Limb (tissue), 2 donors: Measurements from ENCODE around the gene SNX27.
"Not testable (repeated sequence)": the region's sequence is repeated elsewhere in the genome, so short reads cannot be mapped to it uniquely, and the experiment has no call there.

Experiments
- DNase-seq, 2 donors: peaks; one replicate each; pipeline ENCODE4 v3.0.0-alpha.2; 2016; ENCODE audit errors: extremely low spot score in 2 of 2

SNX27 gene

DNA sequence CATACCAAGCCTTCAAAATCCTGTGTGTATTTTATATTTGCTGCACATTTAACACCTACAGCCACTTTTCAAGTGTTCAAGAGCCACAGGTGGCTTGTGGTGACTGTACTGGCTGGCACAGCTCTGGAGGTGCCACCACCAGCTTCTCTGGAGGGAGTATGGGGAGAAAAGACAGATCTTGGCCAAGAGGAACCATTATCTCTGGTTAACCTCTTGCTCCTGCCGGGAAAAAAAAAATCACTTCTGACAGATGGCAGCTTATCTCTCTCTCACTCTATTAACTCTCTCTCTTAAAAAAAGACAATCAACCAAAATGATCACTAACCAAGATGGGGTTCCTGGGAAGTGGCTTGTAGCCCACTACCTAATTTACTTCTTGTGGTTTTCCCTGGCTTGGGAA is 108.3 kb downstream of the SNX27 start:
- DNase-seq: no peak

DNA sequence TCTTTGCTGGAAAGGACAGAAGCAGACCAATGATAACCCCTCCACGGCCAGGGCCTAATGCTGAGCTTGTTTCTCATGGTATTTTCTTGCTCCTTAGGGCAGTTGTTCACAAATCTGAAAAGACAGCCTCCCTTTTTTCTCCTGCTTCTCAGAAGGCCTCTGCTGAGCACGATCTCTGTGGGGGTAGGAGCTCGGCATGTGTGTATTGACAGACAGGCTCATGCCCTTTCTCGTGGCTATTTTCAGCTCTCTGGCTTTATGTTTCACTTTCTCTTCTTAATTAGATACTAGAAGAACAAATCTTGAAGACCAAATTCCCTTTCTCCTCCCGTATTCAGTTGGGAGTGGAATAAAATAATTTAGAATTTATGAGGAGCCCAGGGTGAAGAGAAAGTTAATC is 108.7 kb downstream of the SNX27 start:
- DNase-seq: no peak

DNA sequence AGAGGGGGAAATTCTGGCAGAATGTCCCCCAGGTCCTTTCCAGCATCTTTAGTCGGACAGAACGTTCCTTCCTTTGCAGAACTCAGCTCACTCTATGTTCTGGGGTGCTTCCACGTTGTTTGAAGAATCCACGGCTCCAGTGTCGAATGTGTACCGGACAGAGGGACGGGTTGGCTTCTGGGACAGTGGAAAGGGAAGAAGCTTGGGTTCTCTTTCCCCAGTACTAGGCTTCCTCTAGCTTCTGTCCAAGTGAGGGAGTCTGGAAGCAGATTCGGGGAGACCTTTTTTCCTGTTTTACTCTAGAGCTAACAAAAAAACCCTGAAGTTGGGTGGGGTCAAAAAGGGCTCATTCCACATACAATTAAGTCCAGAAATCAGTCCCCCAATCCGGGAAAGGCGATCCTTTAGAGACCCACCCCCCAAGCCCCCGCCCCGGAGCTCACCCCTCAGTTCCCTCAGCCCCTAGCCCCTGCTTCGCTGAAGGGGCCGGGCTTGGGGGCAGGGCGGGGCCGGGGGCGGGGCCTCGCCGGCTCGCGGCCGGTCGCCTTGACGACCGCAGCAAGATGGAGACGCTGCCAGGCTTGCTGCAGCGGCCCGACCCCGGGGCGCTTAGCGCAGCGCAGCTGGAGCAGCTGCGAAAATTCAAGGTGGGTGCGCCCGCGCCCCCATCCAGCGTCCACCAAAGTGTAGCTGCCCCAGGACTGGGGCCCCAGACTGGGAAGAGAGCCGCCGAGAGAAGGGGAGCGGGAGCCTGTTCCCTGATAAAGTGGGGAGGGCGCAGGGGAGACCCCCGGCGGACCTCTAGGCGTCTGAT is 109.3 kb downstream of the SNX27 start, which contains the start of gene RIIAD1:
RIIAD1 (plus strand) TSS at position 549 of the 814 bp plus-strand sequence; CDS start at position 564, 15 bp downstream.
- DNase-seq: peak; percentile 21 to 76

DNA sequence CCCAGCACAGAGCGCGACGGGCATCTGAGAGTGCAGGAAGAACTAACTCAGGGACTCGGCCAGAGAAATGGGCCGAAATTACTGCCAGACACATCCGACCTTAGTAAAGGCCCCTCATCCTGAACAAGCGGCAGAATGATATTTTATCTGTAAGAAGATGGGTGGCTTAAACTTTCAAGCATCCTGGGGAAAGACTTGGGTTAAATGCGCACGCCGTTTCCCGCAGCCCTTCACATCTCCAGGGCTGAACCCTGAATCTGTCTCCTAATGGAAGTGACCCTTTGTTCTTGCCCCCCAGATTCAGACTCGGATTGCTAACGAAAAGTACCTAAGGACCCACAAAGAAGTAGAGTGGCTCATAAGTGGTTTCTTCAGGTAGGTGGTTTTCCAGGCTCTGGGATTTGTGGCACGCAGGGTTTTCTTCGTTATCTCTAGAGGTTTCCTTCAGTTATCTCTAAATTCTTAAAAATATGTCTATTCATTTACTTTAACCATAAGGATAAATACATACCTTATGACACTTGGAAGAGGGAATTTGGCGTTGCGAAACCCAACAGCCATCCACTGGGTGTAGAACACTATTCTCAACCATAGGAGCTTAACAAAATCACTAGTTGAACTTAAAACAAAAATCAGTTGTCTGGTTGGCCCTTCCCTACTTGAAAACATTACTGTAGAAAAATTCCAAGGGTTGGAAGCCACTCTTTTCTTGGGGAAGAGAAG is 110.1 kb downstream of the SNX27 start:
- no peak for DNase-seq

DNA sequence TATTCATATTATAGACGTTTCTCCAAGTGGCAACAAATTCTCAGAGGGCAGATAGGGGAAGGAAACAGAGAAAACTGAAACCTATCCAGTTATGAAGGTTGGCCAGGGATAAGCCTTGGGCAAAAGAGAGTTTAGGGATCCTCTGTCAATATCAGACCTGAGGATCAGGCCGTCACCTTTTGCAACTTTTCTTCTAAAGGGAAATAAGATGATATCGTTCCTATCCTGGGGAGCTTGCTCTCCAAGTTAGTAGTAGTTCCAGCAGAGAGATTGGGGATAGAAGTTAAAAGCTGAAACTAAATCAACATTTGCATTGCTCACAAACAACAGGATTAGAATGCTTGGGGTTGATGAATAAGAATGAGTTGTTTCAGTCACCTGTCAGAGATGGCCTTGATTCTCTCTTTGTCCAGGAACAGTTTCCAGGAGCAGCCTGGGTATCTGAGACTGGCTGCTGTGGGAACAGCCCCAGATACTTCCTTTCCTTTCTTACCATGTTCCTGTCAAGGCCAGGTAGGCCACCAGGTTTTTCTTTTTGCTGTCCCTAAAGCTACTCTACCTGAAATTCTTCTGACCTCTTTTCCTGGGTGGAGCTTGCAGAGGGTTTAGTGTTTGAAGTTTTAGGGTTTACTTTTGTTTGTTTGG is 112.0 kb downstream of the SNX27 start:
- DNase-seq: no peak

DNA sequence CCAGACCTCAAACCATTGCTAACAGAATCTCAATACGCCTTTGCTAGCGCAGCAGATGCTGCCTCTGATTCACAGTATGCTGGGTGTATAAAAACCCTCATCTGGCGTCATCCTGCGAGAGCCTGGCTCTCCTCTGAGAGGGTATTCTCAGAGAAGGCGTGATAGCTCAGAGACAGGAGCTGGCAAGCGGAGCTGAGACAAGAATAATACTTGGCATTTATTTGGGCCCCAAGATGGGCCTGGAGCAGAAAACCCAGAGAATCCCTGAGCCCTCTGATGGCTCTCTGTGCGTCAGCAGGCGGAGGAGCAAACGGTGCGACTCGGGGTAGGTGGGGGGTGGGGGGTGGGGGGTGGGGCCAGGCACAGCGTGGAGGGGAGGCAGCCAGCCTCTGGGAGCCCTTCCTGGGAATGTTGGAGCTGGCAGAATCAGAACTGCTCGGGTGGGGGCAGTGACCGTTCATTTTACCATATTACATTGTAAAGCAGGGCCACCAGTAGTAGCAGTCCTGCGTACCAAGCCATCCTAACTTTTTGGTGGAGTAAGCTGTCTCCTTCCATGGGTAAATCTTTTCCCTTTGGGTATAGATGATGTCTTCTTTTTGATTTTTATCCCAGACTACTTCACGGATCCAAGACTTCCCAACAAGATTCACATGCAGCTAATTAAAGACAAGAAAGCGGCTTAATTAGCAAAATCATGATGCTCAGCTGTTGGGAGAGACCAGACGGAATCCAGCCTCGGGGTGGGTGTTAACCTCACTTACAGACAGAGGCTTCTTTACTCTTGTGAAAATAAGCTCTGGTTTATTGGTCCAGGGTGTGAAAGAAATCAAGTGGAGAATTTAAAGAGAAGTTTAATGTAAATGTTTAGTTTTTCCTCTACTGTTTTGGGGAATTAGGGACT is 116.6 kb downstream of the SNX27 start:
- peak in 1 of 2 donors; percentile 46 for DNase-seq

DNA sequence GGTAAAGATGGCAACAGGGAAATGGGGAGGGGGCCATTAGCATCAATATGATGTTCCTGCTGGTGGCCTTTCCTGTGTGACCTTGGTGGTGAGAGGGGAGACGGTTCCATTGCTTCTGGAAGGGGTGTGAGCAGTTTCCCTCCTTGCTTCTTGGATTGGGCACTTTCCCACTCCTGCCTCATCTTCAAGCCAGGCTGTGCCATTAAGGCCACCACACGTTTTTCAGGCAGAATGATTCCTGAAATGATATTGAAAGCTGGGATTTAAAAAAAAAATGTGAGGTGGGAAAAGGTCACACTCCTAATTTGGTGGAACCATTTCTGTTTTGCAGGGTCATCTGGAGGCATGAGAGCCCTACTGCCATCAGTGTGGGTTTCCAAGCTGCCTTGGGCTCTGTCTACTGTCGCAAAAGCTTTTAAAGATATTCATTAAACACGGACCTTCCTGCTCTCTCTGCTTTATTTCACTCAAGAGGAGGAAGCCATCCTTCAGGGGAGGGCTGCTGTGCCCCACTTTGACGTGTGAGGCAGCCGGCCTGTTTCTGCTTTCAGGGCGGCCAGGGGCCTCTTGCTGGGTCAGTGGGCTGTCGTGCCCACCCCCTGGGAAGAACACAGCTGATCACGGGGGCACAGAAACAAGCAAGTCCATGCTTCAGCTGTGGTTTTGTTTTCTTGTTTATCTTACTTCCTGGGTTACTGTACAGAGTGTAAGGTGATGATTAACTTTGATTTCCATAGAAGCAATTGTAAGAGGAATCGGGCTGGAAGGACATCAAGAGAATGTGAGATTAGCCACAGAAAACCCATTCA is 117.5 kb downstream of the SNX27 start:
- DNase-seq: no peak

DNA sequence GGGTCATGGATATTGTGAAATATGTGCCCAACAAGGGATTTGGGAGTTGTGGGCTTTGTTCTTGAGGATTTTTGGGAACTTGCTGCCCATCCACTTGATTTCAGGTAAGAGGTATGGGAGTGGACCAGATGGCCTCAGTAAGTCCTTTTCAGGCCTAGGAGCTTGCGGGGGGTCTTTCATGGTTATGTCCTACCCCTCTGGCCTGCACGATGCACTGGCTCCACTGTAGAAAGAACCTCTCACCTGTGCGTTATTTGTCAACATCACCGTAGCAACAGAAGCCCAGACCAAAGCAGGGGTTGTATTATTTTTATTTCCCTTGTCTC is 118.1 kb downstream of the SNX27 start:
- DNase-seq: no peak

DNA sequence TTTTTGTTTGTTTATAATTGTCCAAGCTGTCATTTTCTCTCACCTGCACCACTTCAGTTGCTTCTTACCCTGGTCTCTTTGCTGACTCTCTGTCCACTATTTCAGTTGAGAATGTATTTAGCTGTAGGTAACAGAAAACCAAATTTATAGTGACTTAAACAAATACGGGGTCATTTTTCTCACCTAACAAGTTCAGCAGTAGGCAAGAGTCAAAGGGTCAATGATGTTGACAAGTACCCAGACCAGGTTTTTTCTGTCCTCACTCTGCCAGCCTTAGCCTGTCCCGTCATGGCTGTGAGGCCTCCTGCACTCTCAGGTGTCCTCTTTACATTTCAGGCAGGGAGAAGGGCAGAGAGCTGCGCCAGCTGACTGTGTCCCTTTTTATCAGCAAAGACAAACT is 121.3 kb downstream of the SNX27 start:
- no peak for DNase-seq

DNA sequence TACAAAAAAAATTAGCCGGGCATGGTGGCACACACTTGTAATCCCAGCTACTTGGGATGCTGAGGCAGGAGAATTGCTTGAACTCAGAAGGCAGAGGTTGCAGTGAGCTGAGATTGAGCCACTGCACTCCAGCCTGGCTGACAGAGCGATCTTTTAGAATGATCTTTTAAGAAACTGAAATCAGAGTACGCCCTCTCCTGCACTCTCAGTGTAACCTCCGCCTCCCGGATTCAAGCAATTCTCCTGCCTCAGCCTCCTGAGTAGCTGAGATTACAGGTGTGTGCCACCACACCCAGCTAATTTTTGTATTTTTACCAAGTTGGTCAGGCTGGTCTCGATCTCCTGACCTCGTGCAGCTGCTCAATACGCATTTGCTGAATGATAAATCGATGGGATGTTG is 122.1 kb downstream of the SNX27 start:
- DNase-seq: not testable (repeated sequence)

DNA sequence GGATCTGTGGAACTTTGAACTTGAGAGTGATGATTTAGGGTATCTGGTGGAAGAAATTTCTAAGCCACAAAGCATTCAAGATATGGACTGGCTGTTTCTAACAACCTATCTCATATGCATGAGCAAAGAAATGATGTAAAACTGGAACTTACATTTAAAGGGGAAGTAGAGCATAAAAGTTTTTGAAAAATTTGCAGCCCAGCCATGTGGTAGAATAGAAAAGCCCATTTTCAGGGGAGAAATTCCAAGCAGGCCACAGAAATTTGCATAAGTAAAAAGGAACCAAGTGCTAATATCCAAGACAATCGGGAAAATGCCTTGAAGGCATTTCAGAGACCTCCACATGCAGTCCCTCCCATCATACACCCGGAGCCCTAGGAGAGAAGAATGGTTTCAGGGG is 125.2 kb downstream of the SNX27 start:
- DNase-seq: no peak

DNA sequence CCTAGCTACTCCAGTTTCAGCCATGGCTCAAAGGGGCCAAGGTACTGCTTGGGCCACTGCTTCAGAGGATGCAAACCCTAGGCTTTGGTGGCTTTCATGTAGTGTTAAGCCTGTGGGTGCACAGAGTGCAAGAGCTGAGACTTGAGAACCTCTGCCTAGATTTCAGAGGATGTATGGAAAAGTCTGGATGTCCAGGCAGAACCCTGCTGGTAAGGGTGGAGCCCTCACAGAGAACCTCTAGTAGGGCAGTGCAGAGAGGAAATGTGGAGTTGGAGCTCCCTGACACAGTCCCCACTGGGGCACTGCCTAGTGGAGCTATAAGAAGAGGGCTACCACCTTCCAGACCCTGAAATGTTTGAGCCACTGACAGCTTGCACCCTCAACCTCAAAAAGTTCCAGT is 125.6 kb downstream of the SNX27 start:
- no peak for DNase-seq

DNA sequence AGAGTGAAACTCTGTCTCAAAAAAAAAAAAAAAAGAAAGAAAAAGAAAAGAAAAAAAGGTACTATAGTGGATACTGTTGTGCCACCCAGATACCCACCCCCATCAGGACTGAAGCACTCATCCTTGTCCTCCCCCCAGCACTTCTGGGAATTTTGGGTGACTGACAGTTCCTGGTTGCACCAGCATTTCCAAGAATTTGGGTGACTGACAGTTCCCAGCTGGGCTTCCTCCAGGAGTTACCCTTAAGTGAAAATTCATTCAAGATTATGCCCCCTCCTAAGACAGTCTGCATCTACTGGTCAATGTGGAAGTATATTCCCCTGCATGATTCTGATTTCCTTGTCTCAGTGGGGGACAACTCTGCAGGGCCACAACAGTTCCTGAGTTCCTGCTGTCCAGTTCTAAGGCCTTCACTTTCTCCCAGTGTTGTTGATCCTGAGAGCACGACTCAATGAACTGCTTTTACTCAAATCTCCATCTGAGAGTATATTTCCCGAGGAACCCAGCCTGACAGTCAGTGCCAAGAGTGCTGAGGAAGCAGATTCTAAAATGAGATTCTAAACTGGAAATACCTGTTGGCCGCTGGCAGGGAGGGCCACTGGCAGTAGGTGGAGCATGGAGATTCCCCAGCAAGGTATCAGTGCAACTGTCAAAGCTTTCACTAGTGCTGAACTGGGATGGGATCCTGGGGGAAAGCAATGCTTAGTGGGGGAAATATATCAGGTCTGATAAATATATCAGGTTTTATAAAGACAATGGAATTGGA is 127.9 kb downstream of the SNX27 start:
- no peak for DNase-seq

DNA sequence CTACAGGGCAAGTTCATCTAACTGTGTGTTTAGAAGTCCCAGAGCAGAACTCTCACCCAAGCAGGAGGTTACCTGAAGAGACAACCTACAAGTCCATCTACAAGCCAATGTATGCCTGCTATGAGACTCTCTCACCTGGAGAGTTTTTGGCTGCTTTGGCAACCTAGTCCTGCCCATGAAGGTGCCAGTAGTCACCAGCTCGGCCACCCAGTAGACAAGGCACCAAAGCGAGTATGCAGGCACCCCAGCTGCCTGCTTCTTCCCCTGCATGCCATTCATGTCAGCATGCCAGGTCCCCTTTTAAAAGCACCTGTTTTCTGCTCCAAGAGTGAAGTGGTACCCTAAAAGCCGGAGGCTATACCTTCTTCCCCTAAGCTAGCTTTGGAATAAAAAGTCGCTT is 129.7 kb downstream of the SNX27 start:
- DNase-seq: no peak
